ENCODE data around the gene SLC26A6. TPM values are rescaled to one million over a fixed set of nuclear protein-coding genes. Genes with fewer than 3 reads are reported as not detected.
A peak's percentile ranks its signal among the peaks of the same experiment; 100 is the strongest.

The SLC26A6 gene
- total and polyA plus RNA-seq, 2 of the 13 experiments (the other 11 are each of a cell fraction or from before 2014, with no cell fraction given): 40.7 to 184 TPM

GRCh38 chr3:48663489-48664312 lies 28.4 kb upstream of the SLC26A6 start (continued):
- TF ChIP-seq ZNF501 (CRISPR knock-in tag; IDR thresholded peaks at IDR 0.05) (peak; percentile 47), ZNF775 (CRISPR knock-in tag; IDR thresholded peaks at IDR 0.05; ENCODE audit: borderline replicate concordance) (no peak), STAT5B (CRISPR knock-in tag; IDR thresholded peaks at IDR 0.05) (no peak), NR1H2 (CRISPR knock-in tag; IDR thresholded peaks at IDR 0.05; ENCODE audit: borderline replicate concordance, low read depth) (no peak), ZNF318 (CRISPR knock-in tag; IDR thresholded peaks at IDR 0.05) (peak; percentile 93; the same call in 1 of the 2 replicates), ZBTB37 (CRISPR knock-in tag; IDR thresholded peaks at IDR 0.05) (no peak), REST (IDR thresholded peaks at IDR 0.05; ENCODE audit: borderline replicate concordance in 1 of 2, low read depth in 1 of 2, low read length in 2 of 2) (peak in 1 of 2 experiments; percentile 34; a peak in 1 of 4 replicates), ZKSCAN1 (IDR thresholded peaks at IDR 0.05; ENCODE audit: low read length) (no peak), PAXIP1 (CRISPR knock-in tag; conservative IDR thresholded peaks at IDR 0.05) (peak; percentile 82), ZC3H13 (CRISPR knock-in tag; IDR thresholded peaks at IDR 0.05) (peak; percentile 91)

Measured in HepG2 (cell line).